GM18505 (cell line): Measurements from ENCODE around the gene ZNF600.
A peak's percentile ranks its signal among the peaks of the same experiment; 100 is the strongest.
"Not testable (repeated sequence)": the region's sequence is repeated elsewhere in the genome, so short reads cannot be mapped to it uniquely, and the experiment has no call there.

Experiments
- ATAC-seq: cut with Tn5 transposase; IDR thresholded peaks from one replicate; pipeline ENCODE4 v1.9.1; 2021; ENCODE audit not compliant: unreplicated experiment
- POLR2A ChIP-seq: IDR thresholded peaks from 4 replicates; pipeline ENCODE4 v1.6.1; 2011; ENCODE audit warnings: borderline replicate concordance; ENCODE audit not compliant: insufficient read depth, insufficient read length; ENCODE audit errors: extremely low read depth

ZNF600 gene

GRCh38 chr19:52778811-52779210 lies 7.8 kb downstream of the ZNF600 start:
- no peak for TF ChIP-seq POLR2A

GRCh38 chr19:52756447-52756846 lies 30.1 kb downstream of the ZNF600 start:
- not testable (repeated sequence) for ATAC-seq

More at GRCh38 chr19:52778811-52779210, 7.8 kb downstream of the ZNF600 start:
- ATAC-seq, result no peak

- ATAC-seq, result no peak
- no peak for TF ChIP-seq POLR2A
These were observed 36.8 kb downstream of the ZNF600 start for GRCh38 chr19:52749780-52750179.

DNA sequence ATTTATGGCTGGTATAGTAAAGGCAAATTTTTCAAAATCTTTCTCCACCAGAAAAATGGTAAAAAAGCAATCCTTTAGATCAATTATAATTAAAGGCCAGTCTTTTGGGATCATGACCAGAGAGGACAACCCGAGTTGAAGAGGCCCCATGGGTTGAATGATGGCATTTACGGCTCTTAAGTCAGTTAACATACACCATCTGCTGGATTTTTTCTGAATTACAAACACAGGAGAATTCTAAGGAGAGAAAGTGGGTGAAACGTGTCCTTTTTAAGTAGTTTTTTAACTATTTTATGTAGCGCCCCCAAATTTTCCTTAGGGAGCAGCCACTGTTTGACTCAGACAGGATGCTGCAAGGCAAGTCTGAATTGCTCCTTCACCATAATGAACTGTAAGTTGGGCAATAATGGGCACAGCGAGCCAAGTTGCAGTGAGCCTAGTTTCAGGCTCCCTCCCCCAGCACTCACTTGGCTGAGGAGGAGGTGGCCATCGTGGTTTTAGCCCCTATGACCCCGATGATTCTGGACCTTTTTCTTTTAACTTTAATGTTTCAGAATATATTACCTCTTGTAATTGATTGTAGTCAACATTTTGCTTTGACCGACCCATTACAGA lies 38.1 kb downstream of the ZNF600 start:
- no peak for ATAC-seq
- TF ChIP-seq POLR2A, result no peak

DNA sequence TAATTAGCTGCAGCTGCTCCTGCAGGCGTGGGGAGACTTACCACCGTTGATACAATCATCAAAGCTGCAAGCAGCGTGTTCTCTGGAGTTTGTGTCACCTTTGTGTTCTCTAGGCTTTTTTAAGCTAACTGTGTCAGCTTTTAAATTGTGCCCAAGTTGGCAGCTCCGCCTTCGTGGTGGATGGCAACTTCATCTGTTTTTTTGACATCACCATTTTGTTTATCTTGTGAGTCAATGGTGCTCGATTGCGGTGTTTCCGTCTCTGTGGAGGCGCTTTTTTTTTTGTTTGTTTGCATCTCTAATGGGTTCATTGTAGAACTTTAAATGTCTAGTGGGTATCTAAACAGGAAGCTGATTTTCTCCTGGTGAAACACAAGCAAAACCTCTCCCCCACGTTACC lies 40.7 kb downstream of the ZNF600 start:
- not testable (repeated sequence) for ATAC-seq

DNA sequence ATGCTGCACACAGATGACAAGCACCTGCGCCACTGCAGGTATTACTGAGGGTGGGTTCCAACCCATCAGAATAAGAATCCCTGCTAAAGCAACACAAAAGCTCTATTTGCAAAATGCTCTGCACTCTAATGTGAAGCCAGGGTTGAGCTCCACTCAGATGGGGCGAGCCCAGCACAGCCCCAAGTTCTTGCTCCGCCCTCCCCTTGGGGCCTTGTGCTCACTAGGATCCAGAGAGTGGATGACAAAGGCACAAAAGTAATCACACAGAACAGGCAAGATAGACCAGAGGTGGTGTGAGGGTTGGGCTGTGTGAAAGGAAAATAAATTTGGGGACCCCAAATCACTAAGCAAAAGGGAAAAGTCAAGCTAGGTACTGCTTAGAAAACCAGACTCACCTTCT lies 43.5 kb downstream of the ZNF600 start:
- ATAC-seq, result no peak
- TF ChIP-seq POLR2A, result no peak

GRCh38 chr19:52742516-52742915 lies 44.1 kb downstream of the ZNF600 start:
- no peak for ATAC-seq
- TF ChIP-seq POLR2A, result no peak

GRCh38 chr19:52741951-52742485 lies 44.6 kb downstream of the ZNF600 start:
- no peak for ATAC-seq
- TF ChIP-seq POLR2A, result no peak

DNA sequence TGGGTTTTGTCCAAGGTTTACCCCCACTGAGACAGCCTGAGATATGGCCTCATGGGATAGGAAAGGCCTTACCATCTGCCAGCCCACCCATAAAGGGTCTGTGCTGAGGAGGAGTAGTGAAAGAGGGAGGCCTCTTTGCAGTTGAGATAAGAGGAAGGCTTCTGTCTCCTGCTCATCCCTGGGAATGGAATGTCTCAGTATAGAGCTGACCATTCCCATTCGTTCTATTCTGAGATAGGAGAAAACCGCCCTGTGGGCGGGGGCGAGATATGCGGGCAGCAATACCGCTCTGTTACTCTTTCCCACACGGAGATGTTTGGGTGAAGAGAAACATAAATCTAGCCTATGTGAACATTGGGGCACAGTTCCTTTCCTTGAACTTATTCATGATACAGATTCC lies 45.2 kb downstream of the ZNF600 start:
- ATAC-seq, result not testable (repeated sequence)

GRCh38 chr19:52739576-52739975 lies 47.0 kb downstream of the ZNF600 start:
- no peak for ATAC-seq
- TF ChIP-seq POLR2A, result no peak

DNA sequence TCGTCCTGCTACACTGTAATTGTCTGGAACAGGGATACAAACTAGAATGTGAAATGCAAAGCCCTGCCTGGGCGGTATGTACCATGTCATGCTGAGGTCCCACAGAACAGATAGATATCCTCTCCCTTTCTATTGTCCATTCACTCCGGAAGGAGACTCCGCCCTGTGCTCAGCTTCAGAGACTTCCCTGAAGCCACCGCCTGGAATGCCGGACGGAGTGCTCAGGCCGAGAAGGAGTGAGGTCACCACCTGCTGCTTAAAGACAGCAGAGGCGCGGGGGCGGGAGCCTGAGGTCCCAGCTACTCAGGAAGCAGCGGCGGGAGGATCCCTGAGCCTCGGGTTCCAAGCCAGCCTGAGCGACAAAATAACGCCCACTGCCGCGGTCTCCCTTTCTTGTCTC lies 50.9 kb downstream of the ZNF600 start:
- TF ChIP-seq POLR2A, result no peak
- no peak for ATAC-seq

DNA sequence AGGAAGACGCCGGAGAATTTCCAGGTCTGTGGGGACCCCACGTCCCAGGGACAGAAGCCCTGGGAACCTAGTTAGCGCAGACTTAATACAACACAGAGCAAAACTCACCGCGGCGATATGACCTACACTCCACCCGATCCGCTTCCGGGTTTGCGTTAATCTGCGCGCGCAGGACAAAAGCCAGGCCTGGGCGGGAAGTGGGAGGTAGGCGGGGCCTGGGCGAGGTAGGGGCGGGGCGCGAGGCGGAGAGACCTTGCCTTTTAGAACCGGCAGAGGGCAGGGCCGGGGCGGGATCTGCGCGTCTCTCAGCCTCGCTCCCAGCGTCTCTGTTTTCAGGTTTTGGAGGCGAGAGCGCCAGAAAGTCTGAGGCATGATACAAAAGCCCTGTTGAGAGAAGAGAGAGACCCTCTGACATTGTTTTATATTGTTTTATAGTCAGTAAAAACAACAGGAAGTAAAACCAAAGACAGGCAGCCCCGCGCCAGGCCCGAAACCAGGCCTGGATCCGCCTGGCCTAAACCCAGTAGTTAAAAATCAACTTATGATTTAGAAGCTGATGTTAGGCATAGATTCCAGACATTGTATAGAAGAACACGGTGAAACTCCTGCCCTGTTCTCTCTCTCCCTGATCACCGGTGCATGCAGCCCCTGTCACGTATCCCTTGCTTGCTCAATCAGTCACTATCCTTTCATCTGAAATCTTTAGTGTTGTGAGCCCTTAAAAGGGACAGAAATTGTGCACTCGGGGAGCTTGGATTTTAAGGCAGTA lies 51.5 kb downstream of the ZNF600 start, which contains the start of gene ZNF611:
TSS of gene ZNF611 (minus strand) at position 152 of the 769 bp plus-strand sequence. CDS start 19,150 bp downstream, outside the sequence.
- peak; percentile 92 for TF ChIP-seq POLR2A
- ATAC-seq, result peak; percentile 94

- ATAC-seq, result peak; percentile 29
- no peak for TF ChIP-seq POLR2A
These were observed 52.2 kb downstream of the ZNF600 start for GRCh38 chr19:52734331-52734892.

DNA sequence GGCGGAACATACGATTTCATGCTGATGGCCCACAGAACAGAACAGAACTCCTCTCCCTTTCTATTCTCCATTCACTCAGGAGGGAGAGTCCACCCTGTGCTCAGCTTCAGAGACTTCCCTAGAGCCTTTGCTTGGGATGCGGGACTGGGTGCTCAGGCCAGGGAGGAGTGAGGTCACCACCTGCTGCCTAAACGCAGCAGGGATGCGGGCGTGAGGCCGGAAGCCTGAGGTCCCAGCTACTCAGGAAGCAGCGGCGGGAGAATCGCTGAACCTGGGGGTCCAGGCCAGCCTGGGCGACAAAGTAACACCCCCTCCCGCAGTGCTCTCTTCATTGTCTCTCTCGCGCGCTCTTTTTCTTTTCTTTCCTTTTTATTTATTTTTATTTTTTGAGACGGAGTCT lies 60.5 kb downstream of the ZNF600 start:
- ATAC-seq, result not testable (repeated sequence)
